Epidermal melanocyte (primary cell): ENCODE measurements around the gene ART4.

Experiments used
- DNase-seq: peaks from one replicate; pipeline ENCODE4 v3.0.0; 2011; ENCODE audit warnings: low spot score; ENCODE audit not compliant: insufficient read length

Gene ART4

GRCh38 chr12:14843425-14843887, at the start of gene ART4:
TSS of gene ART4 (minus strand) at chr12:14843526. CDS start at chr12:14843113, 413 bp downstream.
- DNase-seq: no peak

DNA sequence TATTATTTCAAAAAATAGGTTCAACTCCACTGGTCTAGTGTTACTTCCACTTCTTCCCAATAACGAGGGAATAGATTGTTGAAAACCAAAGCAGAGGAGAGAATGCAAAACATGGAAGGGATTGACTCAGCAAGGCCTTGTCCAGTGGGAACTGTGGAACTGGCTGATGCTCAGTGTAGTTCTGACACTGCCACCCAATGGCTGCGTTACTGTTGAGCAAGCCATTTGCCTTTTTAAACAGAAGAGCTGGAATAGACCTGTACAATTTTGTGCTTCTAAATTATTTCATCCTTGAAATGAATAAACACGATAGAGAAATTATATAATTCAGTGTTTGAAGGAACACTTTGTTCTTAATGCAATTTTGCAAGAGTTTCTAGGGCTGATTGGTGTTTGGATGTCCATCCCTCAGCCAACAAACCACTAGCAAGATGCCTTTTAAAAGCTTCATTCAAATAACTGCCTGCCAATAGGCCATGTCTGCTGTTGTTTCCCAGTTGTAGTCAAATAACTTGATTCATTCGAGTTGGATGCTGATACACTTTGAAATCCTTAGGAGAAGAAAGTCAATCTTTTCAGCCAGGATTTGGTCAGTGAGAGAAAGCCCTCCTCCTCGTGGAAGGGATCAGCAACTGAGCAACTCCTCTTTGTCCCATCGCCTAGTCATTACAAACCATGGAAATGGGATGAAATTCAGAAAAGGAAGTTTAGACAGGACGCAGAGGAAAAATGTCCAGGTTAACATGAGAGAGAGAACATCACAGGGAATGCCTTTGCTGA, 49.6 kb upstream of the ART4 start:
- DNase-seq: no peak

- DNase-seq: no peak
Measured at GRCh38 chr12:14890701-14891100, 47.4 kb upstream of the ART4 start.

DNA sequence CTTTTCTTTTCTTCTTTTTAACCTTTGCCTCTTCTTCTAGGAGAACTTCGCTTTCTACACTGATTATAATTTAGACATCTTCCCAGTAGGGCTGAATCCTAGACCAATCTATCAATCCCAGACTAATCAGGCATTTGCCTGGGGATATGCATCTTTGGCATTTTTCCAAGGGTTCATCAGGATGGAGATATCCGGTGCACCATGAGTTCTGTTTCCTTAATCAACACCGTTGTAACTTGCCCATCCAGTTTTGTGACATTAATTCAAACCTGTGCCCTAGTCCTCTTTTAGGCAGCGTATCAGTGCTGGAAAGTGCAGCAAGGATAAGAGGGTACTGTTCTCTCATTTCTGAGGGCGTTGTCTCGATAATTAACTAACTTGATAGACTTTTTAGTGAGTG, 42.9 kb upstream of the ART4 start:
- DNase-seq: no peak

- no peak for DNase-seq
Measured at GRCh38 chr12:14885718-14886221, 42.4 kb upstream of the ART4 start, which contains the start of gene MGP. TSS of gene MGP (minus strand) at chr12:14885854. CDS start at chr12:14885791, 63 bp downstream.

GRCh38 chr12:14884458-14884878, 41.1 kb upstream of the ART4 start:
- no peak for DNase-seq

DNA sequence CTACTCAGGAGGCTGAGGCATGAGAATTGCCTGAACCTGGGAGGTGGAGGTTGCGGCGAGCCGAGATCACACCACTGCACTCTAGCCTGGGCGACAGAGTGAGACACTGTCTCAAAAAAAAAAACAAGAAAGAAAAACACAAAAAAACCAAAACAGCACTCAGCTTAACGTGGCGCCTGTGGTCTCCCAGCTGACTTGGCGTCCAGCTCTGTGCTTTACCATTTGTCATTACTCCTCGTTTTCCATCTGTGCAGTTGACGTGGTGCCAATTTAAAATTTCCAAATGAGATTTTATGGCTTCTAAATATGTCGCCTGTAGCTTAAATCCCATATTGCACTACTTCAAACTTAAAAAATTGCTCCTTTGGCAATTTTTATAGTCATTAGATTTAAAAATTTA, 40.4 kb upstream of the ART4 start:
- no peak for DNase-seq

GRCh38 chr12:14880890-14881453, 37.6 kb upstream of the ART4 start:
- DNase-seq: no peak

- no peak for DNase-seq
Measured at GRCh38 chr12:14879222-14879933, 36.1 kb upstream of the ART4 start.

DNA sequence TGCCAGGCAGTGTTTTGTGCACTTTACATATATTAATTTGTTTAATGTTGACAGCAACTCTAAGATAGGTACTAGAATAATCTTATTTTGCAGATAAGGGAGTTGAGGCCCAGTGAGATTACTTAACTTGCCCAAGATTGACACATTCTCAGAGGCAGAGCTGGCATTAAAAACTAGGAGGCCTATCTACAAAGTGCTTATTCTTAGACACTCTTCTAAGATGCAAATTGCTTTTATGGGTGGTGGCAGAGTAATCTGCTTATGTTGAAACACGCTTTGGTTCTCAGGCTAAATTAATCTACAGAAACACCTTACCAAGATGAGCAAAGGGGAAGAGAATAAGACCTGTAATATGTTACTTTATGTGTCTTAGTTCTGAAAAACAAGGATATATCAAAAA, 35.2 kb upstream of the ART4 start:
- no peak for DNase-seq

- no peak for DNase-seq
Measured at GRCh38 chr12:14876833-14877232, 33.5 kb upstream of the ART4 start.

DNA sequence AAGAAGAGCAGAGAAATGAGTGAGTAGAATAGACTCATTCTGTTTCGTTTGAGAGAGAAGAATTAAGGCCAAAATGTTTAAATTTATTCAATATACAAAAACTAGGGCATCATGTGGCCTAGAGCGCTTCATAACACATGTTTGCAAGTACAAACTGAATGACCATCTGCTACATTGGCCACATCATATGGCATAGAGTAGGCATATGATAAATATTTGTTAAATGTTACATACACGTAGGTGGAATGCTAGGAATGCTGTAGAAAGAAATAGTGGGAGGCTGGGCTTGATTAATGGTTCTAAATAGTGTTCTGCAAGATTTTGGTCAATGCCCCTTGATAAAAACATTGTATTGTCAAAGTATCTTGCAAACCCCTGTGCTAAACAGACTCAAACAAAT, 31.6 kb upstream of the ART4 start:
- DNase-seq: no peak

GRCh38 chr12:14873440-14874185, 30.3 kb upstream of the ART4 start:
- DNase-seq: no peak

DNA sequence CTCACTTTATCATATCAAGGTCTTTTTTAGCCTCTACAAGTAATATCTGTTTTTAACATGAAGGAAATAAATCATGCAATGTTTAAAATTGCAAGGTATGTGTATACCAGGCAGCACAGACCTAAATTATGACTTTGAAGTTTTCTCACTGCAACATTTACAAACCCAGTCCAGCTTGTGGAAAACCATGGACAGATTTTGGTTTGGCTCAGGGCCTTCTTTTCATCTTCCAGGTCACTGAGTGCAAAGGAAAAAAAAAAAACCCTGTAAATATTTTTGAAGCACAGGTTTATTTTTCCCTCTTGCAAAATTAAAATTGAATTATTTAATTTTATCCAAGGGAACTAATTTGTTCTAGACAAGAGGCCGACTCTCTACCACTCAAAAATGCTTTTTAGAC, 28.6 kb upstream of the ART4 start:
- DNase-seq: no peak

DNA sequence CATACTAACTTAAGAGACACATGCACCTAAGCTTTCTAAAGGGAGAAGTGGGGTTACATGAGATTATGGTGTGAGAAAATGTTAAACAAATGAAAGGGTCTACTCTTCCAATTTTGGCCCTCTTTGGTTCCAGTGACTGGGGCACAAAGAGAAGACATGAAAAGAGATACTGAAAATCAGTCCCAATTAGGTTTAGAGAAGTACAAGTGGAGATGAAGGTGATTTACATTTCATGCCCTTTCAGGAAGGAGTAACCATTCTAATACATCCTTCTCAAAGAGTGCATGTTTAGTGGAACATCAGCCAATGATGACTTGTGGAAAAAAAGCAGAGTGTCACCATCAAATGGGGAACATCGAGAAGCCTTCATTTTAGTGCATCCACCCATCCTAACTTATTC, 27.9 kb upstream of the ART4 start:
- no peak for DNase-seq

- no peak for DNase-seq
Measured at GRCh38 chr12:14868916-14869506, 25.7 kb upstream of the ART4 start.

DNA sequence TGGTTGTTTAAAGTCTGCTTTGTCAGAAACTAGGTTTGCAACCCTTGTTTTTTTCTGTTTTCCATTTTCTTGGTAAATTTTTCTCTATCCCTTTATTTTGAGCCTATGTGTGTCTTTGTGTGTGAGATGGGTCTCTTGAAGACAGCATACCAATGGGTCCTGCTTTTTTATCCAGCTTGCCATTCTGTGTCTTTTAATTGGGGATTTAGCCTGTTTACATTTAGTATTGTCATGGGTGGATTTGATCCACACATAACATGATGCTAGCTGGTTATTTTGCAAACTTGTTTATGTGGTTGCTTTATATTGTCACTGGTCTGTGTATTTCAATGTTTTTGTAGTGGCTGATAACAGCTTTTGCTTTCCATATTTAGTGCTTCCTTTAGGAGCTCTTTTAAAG, 17.2 kb upstream of the ART4 start:
- no peak for DNase-seq

- DNase-seq: no peak
Measured at GRCh38 chr12:14858513-14858912, 15.2 kb upstream of the ART4 start.

- DNase-seq: no peak
Measured at GRCh38 chr12:14854586-14855183, 11.4 kb upstream of the ART4 start.

DNA sequence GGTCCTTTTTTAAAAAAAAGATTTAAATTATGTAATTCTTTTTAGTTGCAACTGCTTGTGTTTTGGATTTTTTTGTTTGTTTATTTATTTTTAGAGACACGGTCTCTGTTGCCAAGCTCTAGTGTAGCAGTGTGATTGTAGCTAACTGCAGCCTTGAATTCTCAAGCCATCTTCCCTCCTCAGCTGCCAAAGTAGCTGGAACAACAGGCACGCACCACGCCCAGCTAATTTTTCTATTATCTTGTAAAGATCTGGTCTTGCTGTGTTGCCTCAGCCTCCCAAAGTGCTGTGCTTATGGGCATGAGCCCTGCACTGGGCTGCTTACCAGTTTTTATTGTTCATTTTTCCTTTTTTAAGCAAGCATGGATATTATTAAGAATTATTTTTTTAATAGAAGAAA, 10.6 kb upstream of the ART4 start:
- DNase-seq: no peak

DNA sequence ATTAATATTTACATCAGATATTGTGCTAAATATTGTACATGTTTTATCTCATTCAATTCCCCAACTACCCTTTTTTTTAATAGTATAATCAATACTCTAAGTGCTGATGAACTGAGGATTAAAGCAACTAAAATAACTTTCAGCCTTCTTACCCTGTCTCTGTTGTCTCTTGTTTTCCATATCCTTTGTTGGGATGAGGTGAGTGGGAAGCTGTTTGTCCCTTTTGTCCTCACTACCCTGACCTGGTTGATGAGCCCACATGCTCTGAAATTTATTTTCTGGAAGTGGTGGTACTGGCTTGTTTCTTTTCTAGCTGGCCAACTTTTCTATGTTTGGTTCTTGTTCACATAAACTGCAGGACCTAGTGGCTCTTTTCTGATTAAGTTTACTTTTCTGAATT, 9.6 kb upstream of the ART4 start:
- no peak for DNase-seq
